Erythroblast (primary cell): Measurements from ENCODE around the gene IL36B.

ENCODE experiments used
- DNase-seq, 2 experiments: peaks; one replicate each; lab custom pipeline; 2025; lab: John Stamatoyannopoulos, UW
- GATA1 ChIP-seq: IDR thresholded peaks from 2 replicates; pipeline ENCODE4 v1.6.1; 2011; ENCODE audit warnings: low read depth, mild to moderate bottlenecking, control low read depth, low read length, moderate library complexity
- POLR2A ChIP-seq: IDR thresholded peaks from 2 replicates; pipeline ENCODE4 v1.6.1; 2011; ENCODE audit warnings: mild to moderate bottlenecking, low read length

IL36B gene

DNA sequence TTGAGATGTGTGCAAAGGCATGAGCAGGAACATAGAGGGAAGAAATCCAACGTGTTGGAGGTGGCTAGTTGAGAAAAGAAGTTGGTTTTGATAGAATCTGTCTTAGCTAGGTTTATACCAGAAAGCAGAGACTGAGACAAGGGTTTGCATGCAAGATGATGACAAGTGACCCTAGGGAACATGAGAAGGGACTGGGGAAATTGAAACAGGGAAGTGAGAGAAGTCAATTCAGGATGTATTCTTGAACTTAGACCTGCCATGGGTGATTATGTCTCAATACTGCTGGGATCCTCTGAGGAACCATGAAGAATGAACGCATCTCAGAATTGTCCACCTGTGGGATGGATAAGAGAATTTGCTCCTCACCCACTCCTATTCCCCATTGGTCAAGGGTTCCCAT, 26.9 kb downstream of the IL36B start:
- TF ChIP-seq POLR2A = no peak
- no peak for TF ChIP-seq GATA1
- no peak for DNase-seq

DNA sequence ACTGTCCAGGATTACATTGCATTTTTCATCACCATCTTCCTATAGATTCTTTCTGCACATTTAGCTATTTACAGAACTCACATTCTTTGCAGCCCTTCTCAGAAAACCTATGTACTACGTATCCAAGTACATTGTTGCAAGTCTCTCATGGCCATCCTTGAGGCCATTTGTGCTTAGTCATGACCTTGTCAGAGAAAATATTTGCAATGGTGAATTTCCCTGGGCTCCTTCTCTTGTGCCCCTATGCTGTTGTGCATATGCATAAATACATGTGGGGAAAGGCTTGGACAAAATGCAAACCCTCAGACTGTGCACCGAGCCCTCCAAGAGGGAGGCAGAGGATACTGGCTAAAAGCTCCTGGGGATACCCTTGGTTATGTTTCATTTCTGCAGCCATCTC, 27.9 kb downstream of the IL36B start:
- DNase-seq = peak in 1 of 2 experiments; percentile 3
- no peak for TF ChIP-seq POLR2A
- TF ChIP-seq GATA1 = no peak

DNA sequence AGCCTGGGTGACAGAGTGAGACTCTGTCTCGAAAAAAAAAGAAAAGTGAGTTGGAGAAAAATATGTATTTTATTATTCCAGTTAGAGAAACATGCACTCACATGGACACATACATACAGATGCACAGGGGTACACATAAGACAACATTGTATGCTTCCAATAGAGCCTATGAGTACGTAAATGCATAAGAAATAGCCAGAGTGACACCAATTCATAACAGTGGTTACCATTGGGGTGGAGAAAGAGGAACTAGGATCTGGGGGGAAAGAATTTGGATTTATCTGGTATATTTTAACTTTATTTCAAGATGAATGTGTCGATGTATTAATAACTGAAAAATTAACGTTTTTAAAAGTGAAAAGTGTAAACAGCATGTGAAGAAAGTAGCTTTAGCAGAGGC, 31.4 kb downstream of the IL36B start:
- DNase-seq = no peak
- TF ChIP-seq GATA1 (no peak), POLR2A (no peak)

DNA sequence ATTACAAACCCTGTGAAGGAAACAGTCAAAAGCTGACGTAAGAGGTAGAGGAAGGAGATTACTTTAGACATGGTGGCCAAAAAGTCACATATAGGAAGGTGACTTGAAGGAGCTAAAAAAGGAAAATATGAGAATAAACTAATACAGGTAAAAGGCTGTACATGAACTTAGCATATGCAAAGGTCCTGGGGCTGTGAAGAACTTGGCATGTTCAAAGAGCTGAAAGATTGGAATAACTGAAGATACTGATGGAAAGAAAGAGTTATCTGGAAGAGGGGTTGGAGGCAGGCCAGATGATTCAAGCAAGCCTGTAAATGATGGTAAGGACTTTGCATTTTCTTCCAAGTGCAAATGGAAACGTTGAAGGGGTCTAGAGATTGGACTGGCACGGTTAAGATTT, 34.2 kb downstream of the IL36B start:
- no peak for DNase-seq
- TF ChIP-seq GATA1 = no peak
- no peak for TF ChIP-seq POLR2A

DNA sequence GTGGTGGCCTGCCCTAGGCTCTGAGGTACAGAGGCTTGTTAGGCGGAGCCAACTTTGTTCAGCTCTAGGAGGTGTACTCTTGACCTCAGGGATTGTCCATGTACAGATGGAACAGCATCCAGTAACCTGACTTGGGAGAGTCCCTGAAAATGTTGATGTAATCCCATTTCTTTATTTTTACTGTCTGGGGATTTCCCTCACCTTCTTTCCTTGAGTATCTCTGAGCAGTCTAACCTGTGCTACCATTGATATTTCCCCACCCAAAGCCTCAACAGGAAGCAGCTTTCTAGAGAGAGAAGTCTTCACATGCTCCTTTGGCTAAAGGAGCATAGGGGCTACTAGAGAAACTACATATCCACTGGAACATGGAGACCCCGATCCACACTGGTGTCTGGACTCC, 37.0 kb downstream of the IL36B start:
- no peak for DNase-seq

DNA sequence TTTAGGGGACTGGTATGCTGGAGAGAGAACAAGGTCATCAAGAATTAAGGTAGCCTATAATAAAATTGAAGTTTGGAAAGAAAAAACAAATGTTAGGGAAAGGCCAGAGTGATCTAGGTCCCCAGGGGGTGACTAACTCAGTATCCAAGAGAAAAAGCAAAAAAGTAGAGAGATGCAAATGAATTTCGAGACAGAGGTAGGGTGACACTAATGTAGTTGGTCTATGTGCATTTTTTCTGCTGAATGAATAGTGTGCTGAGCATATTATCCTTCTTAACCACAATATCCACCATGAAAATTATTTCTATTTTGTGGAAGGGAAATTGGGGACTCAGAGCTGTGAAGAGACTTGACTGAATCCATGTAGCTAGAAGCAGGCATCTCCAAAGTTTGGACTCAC, 37.6 kb downstream of the IL36B start:
- no peak for DNase-seq
- TF ChIP-seq GATA1 = no peak
- TF ChIP-seq POLR2A = no peak

More for the DNA sequence above, 37.0 kb downstream of the IL36B start:
- TF ChIP-seq GATA1 (no peak), POLR2A (no peak)

DNA sequence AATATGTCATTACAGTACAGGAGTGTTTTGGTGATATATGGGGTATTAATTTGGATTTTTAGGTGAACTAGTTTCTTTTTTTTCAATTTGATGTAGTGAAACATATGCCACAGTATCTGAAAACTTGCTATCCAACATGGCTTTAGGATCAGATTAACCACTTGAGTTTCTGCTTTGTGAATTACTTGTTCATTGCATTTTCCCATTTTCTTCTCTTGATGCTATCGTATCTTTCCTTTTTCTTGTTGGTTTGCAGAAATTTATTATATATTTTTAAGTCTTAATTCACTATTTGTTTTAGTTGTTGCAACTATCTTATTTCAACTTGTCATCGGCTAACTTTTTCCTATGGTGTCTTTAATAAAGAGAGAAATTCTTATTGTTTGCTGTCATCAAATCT, 38.6 kb downstream of the IL36B start:
- peak in 1 of 2 experiments; percentile 42 for DNase-seq
- TF ChIP-seq POLR2A = no peak
- no peak for TF ChIP-seq GATA1

DNA sequence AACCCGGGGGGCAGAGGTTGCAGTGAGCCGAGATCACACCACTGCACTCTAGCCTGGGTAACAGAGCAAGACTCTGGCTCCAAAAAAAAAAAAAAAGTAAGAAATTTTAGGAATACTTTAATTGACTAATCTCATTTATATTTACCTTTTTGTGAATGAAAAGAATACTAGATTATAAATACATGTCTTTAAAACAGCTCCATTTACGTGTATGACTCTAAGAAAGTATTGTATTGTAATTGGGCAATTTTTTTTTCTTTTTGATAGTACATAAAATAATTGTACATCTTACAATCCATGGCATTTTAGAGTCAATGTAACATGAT, 39.4 kb downstream of the IL36B start:
- TF ChIP-seq POLR2A (no peak), GATA1 (no peak)
- no peak for DNase-seq

DNA sequence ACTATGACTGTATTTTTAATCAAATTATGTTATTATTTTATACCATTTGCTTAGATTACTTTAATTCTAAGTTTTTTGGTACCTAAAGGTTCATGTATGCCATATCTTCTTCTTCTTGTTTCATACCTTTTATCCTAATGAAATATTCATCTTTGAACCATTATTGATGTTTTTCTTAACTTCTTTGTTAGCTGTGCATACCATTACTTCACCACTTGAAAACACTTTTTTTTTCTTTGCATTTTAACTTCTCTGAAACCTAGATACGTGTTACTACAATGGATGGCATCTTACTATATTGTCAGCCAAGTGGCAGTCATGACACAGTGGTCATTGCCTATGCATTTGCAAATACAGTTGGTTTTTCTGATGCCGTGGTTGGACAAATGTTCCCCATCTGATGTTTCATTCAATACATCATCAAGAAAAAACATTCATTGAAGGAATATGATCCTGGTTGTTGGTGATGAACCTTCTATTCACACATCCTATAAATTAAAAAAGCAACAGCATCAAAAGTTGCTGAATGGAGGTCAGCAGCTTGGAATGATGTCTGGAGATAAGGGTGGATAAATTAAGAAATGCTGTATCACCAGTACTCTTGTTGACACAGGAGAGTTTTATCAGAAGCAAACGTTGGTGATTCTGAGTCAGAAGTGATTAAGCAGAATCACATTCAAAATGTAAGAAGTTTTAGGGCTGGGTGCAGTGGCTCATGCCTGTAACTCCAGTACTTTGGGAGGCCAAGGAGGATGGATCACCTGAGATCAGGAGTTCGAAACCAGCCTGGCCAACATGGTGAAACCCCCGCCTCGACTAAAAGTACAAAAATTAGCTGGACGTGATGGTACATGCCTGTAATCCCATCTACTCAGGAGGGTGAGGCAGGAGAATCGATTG, 40.0 kb downstream of the IL36B start:
- no peak for TF ChIP-seq GATA1
- no peak for TF ChIP-seq POLR2A
- DNase-seq = peak; percentile 88

DNA sequence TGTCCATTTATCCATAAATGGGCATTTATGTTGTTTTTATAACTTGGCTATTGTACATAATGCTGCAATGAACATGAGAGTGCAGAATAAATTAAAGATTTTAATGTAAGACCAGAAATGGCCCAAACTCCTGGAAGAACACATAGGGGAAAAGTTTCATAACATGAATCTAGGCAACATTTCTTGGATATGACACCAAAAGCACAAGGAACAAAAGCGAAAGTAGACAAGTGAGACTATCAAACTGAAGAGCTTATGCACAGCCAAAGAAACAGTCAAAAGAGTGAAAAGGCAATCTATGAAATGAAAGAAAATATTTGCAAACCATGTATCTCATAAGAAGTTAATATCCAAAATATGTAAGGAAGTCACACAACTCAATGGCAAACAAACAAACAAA, 41.6 kb downstream of the IL36B start:
- DNase-seq = peak in 1 of 2 experiments; percentile 33
- TF ChIP-seq GATA1 = no peak
- no peak for TF ChIP-seq POLR2A

DNA sequence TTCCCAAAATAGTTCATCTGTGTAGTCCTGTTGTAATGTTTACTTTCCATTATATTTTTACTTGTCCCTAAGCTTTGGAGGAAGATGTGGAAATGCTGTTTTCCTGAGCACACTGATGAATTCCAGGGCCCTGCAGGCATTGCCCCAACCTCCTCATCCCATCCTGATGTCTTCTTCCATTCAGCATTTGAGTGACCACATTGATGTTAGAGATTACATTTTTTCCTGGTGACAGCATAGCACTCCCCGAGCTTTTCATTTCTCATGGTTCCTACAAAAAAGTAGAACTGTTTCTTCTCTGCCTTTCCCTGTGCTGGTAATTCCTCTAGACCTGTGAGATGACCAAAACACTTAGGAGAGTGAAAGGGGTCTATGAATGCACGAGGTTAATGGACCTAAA, 42.6 kb downstream of the IL36B start:
- TF ChIP-seq GATA1 (no peak), POLR2A (no peak)
- no peak for DNase-seq

DNA sequence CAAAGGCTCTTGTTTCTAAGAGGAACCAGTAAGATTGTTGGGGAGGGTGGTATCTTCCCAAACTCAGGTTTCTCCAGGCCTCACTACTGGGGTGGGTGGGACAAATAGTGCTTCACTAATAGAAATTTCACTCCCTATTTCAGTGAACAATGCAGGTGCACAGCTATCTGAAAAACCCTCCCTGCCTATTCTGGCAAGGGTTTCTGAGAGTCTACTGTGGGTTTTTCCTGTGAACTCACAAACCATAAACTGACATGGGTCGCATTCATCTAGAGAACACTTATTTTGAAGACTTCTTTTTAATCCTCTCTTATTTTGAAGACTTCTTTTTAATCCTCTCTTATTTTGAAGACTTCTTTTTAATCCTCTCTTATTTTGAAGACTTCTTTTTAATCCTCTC, 43.0 kb downstream of the IL36B start:
- TF ChIP-seq POLR2A = no peak
- no peak for TF ChIP-seq GATA1
- no peak for DNase-seq

DNA sequence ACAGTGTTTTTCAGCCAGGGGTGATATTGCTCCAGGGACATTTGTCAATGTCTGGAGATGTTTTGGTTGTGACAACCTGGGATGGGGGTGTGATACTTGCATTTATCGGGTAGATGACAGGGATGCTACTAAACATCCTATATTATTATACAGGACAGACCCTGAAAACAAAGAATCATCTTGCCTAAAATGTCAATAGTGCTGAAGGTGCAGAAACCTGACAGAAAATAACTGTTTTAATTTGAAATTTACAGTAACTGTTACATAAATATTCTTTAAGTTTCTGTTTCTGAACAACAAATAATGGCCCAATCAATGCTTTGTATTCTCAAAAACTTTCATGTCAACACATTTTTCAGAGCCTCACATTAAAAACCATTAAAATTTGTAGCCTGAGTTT, 45.4 kb downstream of the IL36B start:
- no peak for DNase-seq
- no peak for TF ChIP-seq GATA1

DNA sequence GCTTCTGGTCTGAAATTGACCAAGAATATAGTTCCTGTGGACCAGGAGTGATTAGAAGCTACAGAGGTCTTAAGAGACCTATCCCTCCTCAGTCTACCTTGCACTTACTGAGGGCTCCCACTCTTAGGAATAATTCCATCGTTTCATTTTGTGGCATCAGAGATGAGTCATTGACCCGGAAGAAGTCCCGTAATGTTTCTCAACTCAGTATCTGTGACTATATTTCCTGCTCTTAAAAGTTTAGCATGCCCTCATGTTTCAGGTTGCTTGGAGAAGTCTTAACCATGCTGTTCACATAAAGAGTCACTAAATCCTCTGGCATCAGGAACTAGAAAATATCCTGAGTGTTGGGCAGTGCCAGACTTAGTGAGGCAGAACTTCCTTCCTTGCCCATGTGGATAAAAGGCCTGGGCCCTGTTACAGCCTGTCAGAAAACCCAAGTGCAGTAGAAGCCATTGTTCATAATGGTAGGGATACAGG, 47.6 kb downstream of the IL36B start, which contains the start of gene IL36A:
TSS of gene IL36A (plus strand) at position 430 of the 480 bp plus-strand sequence. CDS start 413 bp downstream, outside the sequence.
- DNase-seq = no peak
- no peak for TF ChIP-seq POLR2A
- no peak for TF ChIP-seq GATA1

DNA sequence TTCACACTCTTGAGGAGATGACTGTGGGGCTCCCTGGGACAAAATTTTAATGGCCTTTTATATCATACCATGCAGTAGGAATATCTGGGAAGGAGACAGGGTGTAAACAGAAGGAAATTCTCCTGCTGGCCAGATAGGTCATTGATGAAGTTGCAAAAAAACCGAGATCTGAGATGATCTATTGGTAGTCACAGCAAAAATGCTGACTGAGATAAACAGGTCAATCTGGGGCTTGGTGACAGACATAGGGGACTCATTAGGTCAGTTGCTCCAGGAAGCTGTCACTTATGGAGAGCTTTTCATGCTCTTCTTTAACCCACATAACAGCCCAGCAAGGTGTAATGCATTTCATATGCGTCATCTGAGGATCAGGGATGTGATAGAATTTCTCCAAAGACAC, 50.0 kb downstream of the IL36B start:
- no peak for TF ChIP-seq POLR2A
- TF ChIP-seq GATA1 = no peak
- DNase-seq = no peak
